Spleen (tissue), 11 donors: ENCODE results near the gene DMXL1. TPM values are rescaled to one million over a fixed set of nuclear protein-coding genes. Genes with fewer than 3 reads are reported as not detected.
A peak's percentile ranks its signal among the peaks of the same experiment; 100 is the strongest.

Experiments
- DNase-seq: peaks from one replicate; pipeline ENCODE4 v3.0.0-alpha.2; 2020
- H3K27ac ChIP-seq, 8 donors: fragments of 200-600 bp; sonication (generic) in 7 of 8; 1 replicate in 4 of 8; 2 replicates in 4 of 8; pipeline versions ENCODE4 v1.5.0 to v1.8.0; 2016 to 2021; ENCODE audit warnings: inconsistent platforms in 4 of 8, mild to moderate bottlenecking in 4 of 8, moderate library complexity in 1 of 8
- H3K27me3 ChIP-seq, 7 donors: fragments of 200-600 bp; sonication (generic) in 6 of 7; replicated peaks in 1 of 7; 1 replicate in 4 of 7; 2 replicates in 3 of 7; pipeline versions ENCODE4 v1.5.0 to v1.8.0; 2016 to 2021; ENCODE audit warnings: inconsistent platforms in 3 of 7, mild to moderate bottlenecking in 1 of 7
- H3K36me3 ChIP-seq, 6 donors: fragments of 200-600 bp; sonication (generic) in 5 of 6; 1 replicate in 4 of 6; 2 replicates in 2 of 6; pipeline versions ENCODE4 v1.5.0 to v1.8.0; 2016 to 2021; ENCODE audit warnings: inconsistent platforms in 2 of 6
- H3K4me1 ChIP-seq, 6 donors: fragments of 200-600 bp; sonication (generic) in 5 of 6; 1 replicate in 3 of 6; 2 replicates in 3 of 6; pipeline versions ENCODE4 v1.5.0 to v1.8.0; 2016 to 2021; ENCODE audit warnings: inconsistent platforms in 3 of 6
- H3K4me3 ChIP-seq, 8 donors: fragments of 200-600 bp; sonication (generic) in 7 of 8; 1 replicate in 4 of 8; 2 replicates in 4 of 8; pipeline versions ENCODE4 v1.5.0 to v1.8.0; 2016 to 2021; ENCODE audit warnings: inconsistent platforms in 4 of 8, mild to moderate bottlenecking in 4 of 8, moderate library complexity in 2 of 8
- H3K9me3 ChIP-seq, 8 donors: fragments of 200-600 bp; sonication (generic) in 7 of 8; 1 replicate in 4 of 8; 2 replicates in 4 of 8; pipeline versions ENCODE4 v1.5.0 to v1.8.0; 2016 to 2021; ENCODE audit warnings: inconsistent platforms in 4 of 8
- CTCF ChIP-seq, 11 experiments: fragments of 200-600 bp in 7 of 11; fragments of 450-650 bp in 4 of 11; sonication (generic) in 4 of 11; IDR thresholded peaks in 8 of 11; conservative IDR thresholded peaks in 3 of 11; 1 replicate in 7 of 11; 2 replicates in 4 of 11; pipeline versions ENCODE4 v1.4.0 to v1.8.0; 2016 to 2021; ENCODE audit warnings: antibody characterized with exemption in 11 of 11, inconsistent platforms in 4 of 11, mild to moderate bottlenecking in 1 of 11
- POLR2A ChIP-seq, 3 donors: fragments of 450-650 bp; IDR thresholded peaks; one replicate each; pipeline ENCODE4 v1.5.1; 2017; ENCODE audit warnings: antibody characterized with exemption in 3 of 3, mild to moderate bottlenecking in 1 of 3
- POLR2AphosphoS5 ChIP-seq, 3 donors: sonication (generic); formaldehyde crosslinking; IDR thresholded peaks; one replicate each; pipeline ENCODE4 v1.5.1; 2017; ENCODE audit warnings: antibody characterized with exemption in 3 of 3
- WGBS, 5 donors: extraction: QIAGEN DNeasy Blood & Tissue Kit in 3 of 5; methylation state at CpG; one replicate each; pipeline versions ENCODE4 v1.1.5 to v1.1.7; 2013 to 2018; 5-methylcytosine and 5-hydroxymethylcytosine counted together
- intact Hi-C: fragments of 100-400 bp; cut with DNase I; formaldehyde crosslinking; loops from one replicate; pipeline ENCODE4 v1.15.0; 2023; ENCODE audit warnings: low total_unique reads
- microRNA-seq, 3 donors: library from miRNA; unstranded; fragments of <30 nt; microRNA quantifications; one replicate each; pipeline versions ENCODE4 to v1.1.0, GENCODE V29; 2019 to 2020
- polyA plus RNA-seq, 3 donors: library from polyadenylated mRNA; stranded (reverse); fragments of 200-250 nt; gene quantifications; one replicate each; pipeline ENCODE4 v1.2.1, GENCODE V29; 2013
- small RNA-seq, 4 donors: library from RNA; depleted of rRNA; stranded (forward); fragments of <200 nt; gene quantifications; one replicate each; pipeline ENCODE3, GENCODE V24; 2016
- total RNA-seq, 7 donors: library from RNA; depleted of rRNA in 3 of 7; stranded (reverse); fragments of >200 nt in 3 of 7; fragmentation: NEBNext Ultra II Directional in 4 of 7; extraction: Animal tissue kit (Norgen Biotek cat#: 25700) in 4 of 7; gene quantifications; one replicate each; pipeline versions ENCODE4 v1.1.0 to v1.2.1, GENCODE V29; 2016 to 2021
- donor health status: healthy with polysubstance abuse.
- donor health status: DM: no; HTN: no; CAD: no; lungs with moderate emphysema.
- donor health status: DM: no; HTN: no; CAD: no.
- donor health status: Bipolar disorder and iron deficiency.
- donor health status: healthy.
- donor health status: DM: no; HTN: no; CAD: no.
- donor health status: DM: yes; HTN: yes; CAD: no.

DMXL1 gene
- total and polyA plus RNA-seq, 10 donors: 19.3 to 89.9 (median 72.0) TPM

GRCh38 chr5:119291877-119292276 is 221.0 kb downstream of the DMXL1 start:
- WGBS, 5 donors: 55 to 94% (median 83%) methylated on average over 2 to 3 of the region's 3 CpGs
- TF ChIP-seq POLR2AphosphoS5 (IDR thresholded peaks at IDR 0.05) (no peak), CTCF (IDR thresholded peaks at IDR 0.05 in 8 of 11, conservative IDR thresholded peaks at IDR 0.05 in 3 of 11) (no peak), POLR2A (IDR thresholded peaks at IDR 0.05) (no peak)
- Histone ChIP-seq H3K4me3 (no peak overlapping the region), H3K9me3 (peaks cover 0 to 4% (median 0%) of the 10 kb centered on the region in 8 donors), H3K4me1 (peaks cover 33 to 66% (median 59%) of the 10 kb centered on the region in 6 donors), H3K27me3 (no peaks in the 10 kb centered on the region), H3K36me3 (no peaks in the 10 kb centered on the region), H3K27ac (peak overlapping the region in 3 of 8 donors; percentile 47 to 71 (median 47))
- no peak for DNase-seq
- intact Hi-C loops: no loop called here

GRCh38 chr5:119292701-119293515 is 222.0 kb downstream of the DMXL1 start:
- Histone ChIP-seq H3K4me3 (no peak overlapping the region), H3K9me3 (peaks cover 0 to 4% (median 0%) of the 10 kb centered on the region in 8 donors), H3K4me1 (peaks cover 29 to 56% (median 48%) of the 10 kb centered on the region in 6 donors), H3K27me3 (no peaks in the 10 kb centered on the region), H3K27ac (peak overlapping the region in 2 of 8 donors; percentile 18 to 36), H3K36me3 (no peaks in the 10 kb centered on the region)
- 61 to 87% (median 76%) methylated on average over 3 of the region's 3 CpGs for WGBS, 5 donors
- no peak for DNase-seq
- TF ChIP-seq POLR2A (IDR thresholded peaks at IDR 0.05) (no peak), CTCF (IDR thresholded peaks at IDR 0.05 in 8 of 11, conservative IDR thresholded peaks at IDR 0.05 in 3 of 11) (no peak), POLR2AphosphoS5 (IDR thresholded peaks at IDR 0.05) (no peak)
- intact Hi-C loops: no loop called here

- intact Hi-C loops: no loop called here
- 60 to 84% (median 76%) methylated on average over 2 of the region's 2 CpGs for WGBS, 5 donors
Observed at GRCh38 chr5:119293516-119293829, 222.6 kb downstream of the DMXL1 start.

More at GRCh38 chr5:119293516-119293829, 222.6 kb downstream of the DMXL1 start:
- Histone ChIP-seq H3K4me1 (peaks cover 29 to 51% (median 43%) of the 10 kb centered on the region in 6 donors), H3K27me3 (no peaks in the 10 kb centered on the region), H3K36me3 (no peaks in the 10 kb centered on the region), H3K4me3 (no peak overlapping the region), H3K9me3 (peaks cover 0 to 4% (median 0%) of the 10 kb centered on the region in 8 donors), H3K27ac (peak overlapping the region in 2 of 8 donors; percentile 18 to 36)
- no peak for DNase-seq
- no peak for TF ChIP-seq POLR2AphosphoS5 (IDR thresholded peaks at IDR 0.05)
- no peak for TF ChIP-seq POLR2A (IDR thresholded peaks at IDR 0.05)
- no peak for TF ChIP-seq CTCF (IDR thresholded peaks at IDR 0.05 in 8 of 11, conservative IDR thresholded peaks at IDR 0.05 in 3 of 11)

Small RNA genes lying within 50 kb of the gene (microRNA-seq; reads per million reads assigned to microRNA genes)
- 0 reads per million in 3 donors for gene MIR5706

Small RNA genes lying within 50 kb of the gene (small RNA-seq; reads per million reads assigned to genes)
- gene LAMTOR3P2: 0 reads per million in 4 donors
- 0.12 to 0.69 (median 0.22) reads per million in 4 donors for gene MIR5706
- 0 reads per million in 4 donors for gene RNU6-701P

Other genes with a start within 250 kb of the DMXL1 start
- gene DTWD2, start 82.5 kb upstream of the DMXL1 start, total RNA-seq: 10 to 100 TPM in 3 of 7 donors, 1 to 10 TPM in 4; 7.2 to 25.5 (median 9.6) TPM
- gene DTWD2, start 82.5 kb upstream of the DMXL1 start, polyA plus RNA-seq: 1 to 10 TPM; 1.2 to 3.0 (median 1.4) TPM